Kasumi-1 (cell line): Measurements from ENCODE around the gene NDUFAF8.
A peak's percentile ranks its signal among the peaks of the same experiment; 100 is the strongest.

ENCODE experiments used
- DNase-seq, 2 experiments: peaks; one replicate each; lab custom pipeline; 2025; lab: John Stamatoyannopoulos, UW

NDUFAF8 gene

GRCh38 chr17:81238815-81239713, at the start of gene NDUFAF8, which contains the start of gene TEPSIN:
Gene NDUFAF8 (plus strand): TSS chr17:81239318. CDS start chr17:81239364, 46 bp downstream.
Gene TEPSIN (minus strand): TSS chr17:81239055. CDS start chr17:81239033, 22 bp downstream.
- peak; percentile 100 for DNase-seq

GRCh38 chr17:81189670-81190530, 49.2 kb upstream of the NDUFAF8 start:
- DNase-seq = no peak

GRCh38 chr17:81190591-81190990, 48.5 kb upstream of the NDUFAF8 start:
- no peak for DNase-seq

- DNase-seq = no peak
Measured at GRCh38 chr17:81191116-81191515, 48.0 kb upstream of the NDUFAF8 start.

- DNase-seq = no peak
Measured at GRCh38 chr17:81191646-81192045, 47.5 kb upstream of the NDUFAF8 start.

GRCh38 chr17:81192386-81193050, 46.6 kb upstream of the NDUFAF8 start:
- no peak for DNase-seq

- no peak for DNase-seq
Measured at GRCh38 chr17:81193051-81193410, 46.1 kb upstream of the NDUFAF8 start.

GRCh38 chr17:81193470-81194224, 45.5 kb upstream of the NDUFAF8 start:
- no peak for DNase-seq

GRCh38 chr17:81194225-81194760, 44.8 kb upstream of the NDUFAF8 start:
- DNase-seq = no peak

- no peak for DNase-seq
Measured at GRCh38 chr17:81194941-81195901, 43.9 kb upstream of the NDUFAF8 start.

GRCh38 chr17:81195941-81196495, 43.1 kb upstream of the NDUFAF8 start:
- DNase-seq = no peak

- DNase-seq = no peak
Measured at GRCh38 chr17:81196505-81197408, 42.4 kb upstream of the NDUFAF8 start.

- no peak for DNase-seq
Measured at GRCh38 chr17:81197409-81197795, 41.7 kb upstream of the NDUFAF8 start.

GRCh38 chr17:81197831-81198490, 41.2 kb upstream of the NDUFAF8 start:
- no peak for DNase-seq

GRCh38 chr17:81198826-81199481, 40.2 kb upstream of the NDUFAF8 start:
- no peak for DNase-seq

GRCh38 chr17:81199482-81199830, 39.7 kb upstream of the NDUFAF8 start:
- DNase-seq = no peak

GRCh38 chr17:81200201-81200600, 38.9 kb upstream of the NDUFAF8 start:
- DNase-seq = no peak
